Skeletal muscle satellite cell (primary cell): ENCODE data around the gene PDGFRB.
"Not testable (repeated sequence)": the region's sequence is repeated elsewhere in the genome, so short reads cannot be mapped to it uniquely, and the experiment has no call there.

Source experiments
- H3K27me3 ChIP-seq: 2 replicates; pipeline ENCODE4 v1.7.0; 2013; ENCODE audit warnings: low read length; ENCODE audit not compliant: control insufficient read depth, insufficient read depth
- H3K36me3 ChIP-seq: 2 replicates; pipeline ENCODE4 v1.7.0; 2013; ENCODE audit warnings: mild to moderate bottlenecking, control low read depth, low read length; ENCODE audit not compliant: insufficient read depth
- H3K4me1 ChIP-seq: 2 replicates; pipeline ENCODE4 v1.7.0; 2013; ENCODE audit warnings: low read length; ENCODE audit not compliant: control insufficient read depth, insufficient read depth
- H3K4me2 ChIP-seq: 2 replicates; pipeline ENCODE4 v1.7.0; 2013; ENCODE audit warnings: mild to moderate bottlenecking, low read length
- H3K4me3 ChIP-seq: 2 replicates; pipeline ENCODE4 v1.7.0; 2013; ENCODE audit warnings: low read length
- H3K9ac ChIP-seq: 2 replicates; pipeline ENCODE4 v1.7.0; 2013; ENCODE audit warnings: mild to moderate bottlenecking, low read depth, low read length, moderate library complexity
- H3K9me3 ChIP-seq: replicated peaks from 2 replicates; pipeline ENCODE4 v1.7.0; 2013; ENCODE audit warnings: mild to moderate bottlenecking, control low read depth, low read length

Gene PDGFRB

GRCh38 chr5:150104550-150104870 lies 51.1 kb downstream of the PDGFRB start:
- H3K9me3 ChIP-seq = no peaks in the 10 kb centered on the region
- H3K4me3 ChIP-seq = no peak overlapping the region
- no peaks in the 10 kb centered on the region for H3K4me1 ChIP-seq
- no peak overlapping the region for H3K4me2 ChIP-seq
- H3K36me3 ChIP-seq = no peaks in the 10 kb centered on the region
- H3K9ac ChIP-seq = no peak overlapping the region
- H3K27me3 ChIP-seq = no peaks in the 10 kb centered on the region

- Histone ChIP-seq H3K4me1 (no peaks in the 10 kb centered on the region), H3K27me3 (peaks cover 2% of the 10 kb centered on the region), H3K4me2 (no peak overlapping the region), H3K9me3 (no peaks in the 10 kb centered on the region), H3K36me3 (no peaks in the 10 kb centered on the region), H3K4me3 (no peak overlapping the region), H3K9ac (no peak overlapping the region)
Observed at GRCh38 chr5:150103678-150104549, 51.7 kb downstream of the PDGFRB start.

DNA sequence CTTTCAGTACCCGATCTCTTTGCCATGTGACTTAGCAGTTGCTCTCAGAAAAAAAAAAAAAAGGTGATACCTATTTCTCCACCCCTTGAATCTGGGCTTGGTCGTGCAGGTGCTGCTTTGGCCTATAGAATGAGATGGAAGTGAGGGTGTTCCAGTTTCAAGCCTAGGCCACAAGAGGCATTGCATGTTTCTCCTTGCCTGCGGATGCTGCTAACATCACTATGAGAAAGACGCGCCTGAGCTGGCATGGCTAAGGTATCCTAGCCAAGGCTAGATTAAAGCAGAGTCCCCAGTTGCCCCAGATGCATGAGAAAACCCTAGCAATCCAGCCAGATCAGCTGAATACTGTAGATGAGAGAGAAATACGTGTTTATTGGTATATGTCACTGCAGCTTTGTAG lies 54.6 kb downstream of the PDGFRB start:
- no peaks in the 10 kb centered on the region for H3K36me3 ChIP-seq
- H3K9me3 ChIP-seq = no peaks in the 10 kb centered on the region
- peaks cover 17% of the 10 kb centered on the region for H3K27me3 ChIP-seq
- H3K4me1 ChIP-seq = no peaks in the 10 kb centered on the region
- H3K4me2 ChIP-seq = no peak overlapping the region
- H3K9ac ChIP-seq = no peak overlapping the region
- no peak overlapping the region for H3K4me3 ChIP-seq

GRCh38 chr5:150097152-150097551 lies 58.5 kb downstream of the PDGFRB start:
- Histone ChIP-seq H3K4me1 (no peaks in the 10 kb centered on the region), H3K9me3 (no peaks in the 10 kb centered on the region), H3K27me3 (peaks cover 20% of the 10 kb centered on the region), H3K4me2 (no peak overlapping the region), H3K4me3 (no peak overlapping the region), H3K9ac (no peak overlapping the region), H3K36me3 (no peaks in the 10 kb centered on the region)

DNA sequence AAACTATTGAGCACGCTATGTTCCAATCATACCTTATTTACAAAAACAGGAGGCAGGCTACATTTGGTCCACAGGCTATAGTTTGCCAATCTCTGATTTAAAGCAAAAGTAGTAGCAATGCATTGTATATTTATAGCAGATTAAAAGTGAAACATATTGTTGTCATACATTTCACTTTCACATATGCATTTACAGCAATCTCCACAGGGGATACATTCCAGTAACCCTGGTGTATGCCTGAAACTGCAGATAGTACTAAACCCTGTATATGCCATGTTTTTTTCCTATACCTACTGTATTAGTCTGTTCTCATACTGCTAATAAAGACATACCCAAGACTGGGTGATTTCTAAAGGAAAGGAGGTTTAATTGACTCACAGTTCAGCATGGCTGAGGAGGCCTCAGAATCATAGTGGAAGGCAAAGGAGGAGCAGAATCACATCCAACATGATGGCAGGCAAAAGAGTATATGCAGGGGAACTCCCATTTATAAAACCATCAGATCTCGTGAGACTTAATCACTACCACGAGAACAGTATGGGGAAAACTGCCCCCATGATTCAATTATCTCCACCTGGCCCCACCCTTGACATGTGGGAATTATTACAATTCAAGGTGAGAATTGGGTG lies 63.4 kb downstream of the PDGFRB start:
- Histone ChIP-seq H3K4me3 (no peak overlapping the region), H3K27me3 (peaks cover 40% of the 10 kb centered on the region), H3K9ac (no peak overlapping the region), H3K36me3 (no peaks in the 10 kb centered on the region), H3K9me3 (no peaks in the 10 kb centered on the region), H3K4me2 (no peak overlapping the region), H3K4me1 (no peaks in the 10 kb centered on the region)

DNA sequence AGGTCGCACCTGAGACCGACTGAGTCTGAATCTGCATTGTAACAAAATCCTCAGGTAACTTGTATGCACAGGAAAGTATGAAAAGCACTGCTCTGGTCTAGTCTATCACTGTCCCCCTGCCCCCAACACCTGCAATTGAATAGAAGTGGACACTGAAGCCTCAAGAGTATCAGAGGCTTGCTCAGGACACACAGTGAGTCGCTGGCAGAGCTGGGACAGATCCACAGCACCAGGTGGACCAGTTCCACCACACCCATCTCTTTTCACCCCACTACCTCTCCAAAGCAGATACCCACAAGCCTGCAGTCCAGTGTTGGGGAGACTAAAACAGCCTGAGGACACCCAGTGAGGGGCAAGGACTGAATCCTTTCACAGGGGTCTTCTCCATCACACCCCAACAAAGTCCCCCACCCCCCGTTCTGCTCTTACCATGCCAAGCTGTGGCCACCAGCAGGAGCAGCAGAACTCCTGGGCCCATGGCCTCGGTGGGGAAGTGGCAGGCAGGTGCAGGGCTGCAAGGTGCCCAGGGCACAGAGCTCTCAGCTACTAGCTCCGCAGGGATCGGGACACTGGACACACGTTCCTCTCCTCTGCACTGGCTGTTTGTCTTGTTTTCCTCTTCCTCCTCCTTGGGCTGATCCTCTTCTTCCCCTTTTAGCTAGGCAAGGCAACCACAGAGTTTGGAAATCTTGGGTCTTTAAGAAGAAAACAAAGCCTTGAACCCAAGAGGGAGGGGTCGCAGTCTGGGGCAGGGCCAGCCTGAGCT lies 69.5 kb downstream of the PDGFRB start, which contains the start of gene CSF1R:
Gene CSF1R (minus strand): TSS at position 605 of the 766 bp plus-strand sequence. CDS start 127 bp downstream, at position 478.
- peaks cover 31% of the 10 kb centered on the region for H3K27me3 ChIP-seq
- H3K4me2 ChIP-seq = no peak within 1 kb of the TSS
- H3K4me3 ChIP-seq = no peak within 1 kb of the TSS
- H3K4me1 ChIP-seq = peaks cover 8% of the 10 kb centered on the region
- no peaks in the 10 kb centered on the region for H3K36me3 ChIP-seq
- H3K9ac ChIP-seq = no peak within 1 kb of the TSS
- no peaks in the 10 kb centered on the region for H3K9me3 ChIP-seq

- Histone ChIP-seq H3K4me2 (no peak overlapping the region), H3K4me3 (no peak overlapping the region), H3K27me3 (peaks cover 24% of the 10 kb centered on the region), H3K4me1 (peaks cover 8% of the 10 kb centered on the region), H3K9ac (no peak overlapping the region), H3K9me3 (no peaks in the 10 kb centered on the region), H3K36me3 (no peaks in the 10 kb centered on the region)
Observed at GRCh38 chr5:150085191-150085912, 70.3 kb downstream of the PDGFRB start.

GRCh38 chr5:150084754-150085153 lies 70.9 kb downstream of the PDGFRB start:
- H3K9me3 ChIP-seq, H3K4me1 ChIP-seq, H3K9ac ChIP-seq, H3K4me3 ChIP-seq, H3K4me2 ChIP-seq, H3K36me3 ChIP-seq: not testable (repeated sequence)
- H3K27me3 ChIP-seq = peaks cover 18% of the 10 kb centered on the region

- Histone ChIP-seq H3K27me3 (peaks cover 9% of the 10 kb centered on the region), H3K4me3 (no peak overlapping the region), H3K9me3 (no peaks in the 10 kb centered on the region), H3K4me1 (peaks cover 8% of the 10 kb centered on the region), H3K9ac (no peak overlapping the region), H3K4me2 (no peak overlapping the region), H3K36me3 (no peaks in the 10 kb centered on the region)
Observed at GRCh38 chr5:150082889-150083288, 72.8 kb downstream of the PDGFRB start.

DNA sequence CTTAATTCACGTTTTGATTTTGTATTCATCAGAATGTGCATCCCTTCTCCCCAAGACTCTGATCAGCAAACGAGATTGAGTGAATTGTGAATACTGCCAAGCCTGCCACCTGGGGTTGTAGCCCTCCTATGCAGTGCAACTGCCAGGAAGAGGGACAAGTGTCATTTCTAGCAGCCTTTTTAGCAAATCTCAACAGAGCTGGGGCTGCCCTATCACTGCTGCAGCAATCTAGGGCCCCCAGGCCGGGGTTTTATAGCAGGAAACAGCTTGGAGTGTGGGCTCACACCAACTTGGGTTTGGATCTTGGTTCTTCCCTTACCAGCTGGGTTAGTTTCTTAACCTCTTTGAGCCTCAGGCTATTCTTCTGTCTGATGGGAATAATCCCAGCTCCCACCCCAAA lies 73.3 kb downstream of the PDGFRB start:
- H3K9me3 ChIP-seq = no peaks in the 10 kb centered on the region
- no peaks in the 10 kb centered on the region for H3K36me3 ChIP-seq
- H3K4me3 ChIP-seq = no peak overlapping the region
- peaks cover 10% of the 10 kb centered on the region for H3K27me3 ChIP-seq
- H3K9ac ChIP-seq = no peak overlapping the region
- no peak overlapping the region for H3K4me2 ChIP-seq
- peaks cover 8% of the 10 kb centered on the region for H3K4me1 ChIP-seq
